Endothelial cell (in vitro differentiated cells): ENCODE results near the gene OSBPL3. TPM values are rescaled to one million over a fixed set of nuclear protein-coding genes. Genes with fewer than 3 reads are reported as not detected.

Experiments
- DNase-seq: peaks from one replicate; pipeline ENCODE4 v3.0.0; 2021; ENCODE audit warnings: low spot score
- H3K27ac Mint-ChIP-seq: one replicate; pipeline ENCODE4 v1.8.0; 2021; ENCODE audit warnings: mixed read lengths, inconsistent platforms; ENCODE audit not compliant: unreplicated experiment
- H3K27me3 Mint-ChIP-seq: one replicate; pipeline ENCODE4 v1.8.0; 2021; ENCODE audit warnings: mild to moderate bottlenecking, moderate library complexity, mixed read lengths, inconsistent platforms; ENCODE audit not compliant: unreplicated experiment
- H3K36me3 Mint-ChIP-seq: one replicate; pipeline ENCODE4 v1.8.0; 2021; ENCODE audit warnings: mild to moderate bottlenecking, low read depth, mixed read lengths, inconsistent platforms; ENCODE audit not compliant: unreplicated experiment
- H3K4me1 Mint-ChIP-seq: one replicate; pipeline ENCODE4 v1.8.0; 2021; ENCODE audit warnings: mild to moderate bottlenecking, mixed read lengths, inconsistent platforms; ENCODE audit not compliant: unreplicated experiment
- H3K4me3 Mint-ChIP-seq: one replicate; pipeline ENCODE4 v1.8.0; 2021; ENCODE audit warnings: mild to moderate bottlenecking, mixed read lengths, inconsistent platforms; ENCODE audit not compliant: unreplicated experiment
- H3K9me3 Mint-ChIP-seq: one replicate; pipeline ENCODE4 v1.8.0; 2021; ENCODE audit warnings: mixed read lengths, inconsistent platforms; ENCODE audit not compliant: unreplicated experiment
- CTCF ChIP-seq: fragments of 200-600 bp; sonication (generic); IDR thresholded peaks from one replicate; pipeline ENCODE4 v1.5.0; 2021; ENCODE audit warnings: antibody characterized with exemption; ENCODE audit not compliant: unreplicated experiment
- total RNA-seq: library from RNA; stranded (reverse); fragmentation: NEBNext Ultra II Directional; extraction: Animal tissue kit (Norgen Biotek cat#: 25700); gene quantifications from one replicate; pipeline ENCODE4 v1.2.1, GENCODE V29; 2021; ENCODE audit not compliant: unreplicated experiment

The OSBPL3 gene
- total RNA-seq, 1 donor from 2014 or later: 3.1 TPM

GRCh38 chr7:24981171-24981951 is 1.4 kb upstream of the OSBPL3 start:
- Mint-ChIP-seq H3K4me3 (peak overlapping the region; percentile 92), H3K4me1 (peaks cover 24% of the 10 kb centered on the region), H3K36me3 (no peaks in the 10 kb centered on the region), H3K27me3 (peaks cover 2% of the 10 kb centered on the region), H3K27ac (peak overlapping the region; percentile 4), H3K9me3 (peaks cover 7% of the 10 kb centered on the region)
- DNase-seq: peak; percentile 27
- no peak for TF ChIP-seq CTCF

GRCh38 chr7:24980534-24981170 is 674 bp upstream of the OSBPL3 start:
- Mint-ChIP-seq H3K9me3 (peaks cover 7% of the 10 kb centered on the region), H3K27ac (peak overlapping the region; percentile 26), H3K27me3 (peaks cover 2% of the 10 kb centered on the region), H3K36me3 (no peaks in the 10 kb centered on the region), H3K4me1 (peaks cover 24% of the 10 kb centered on the region), H3K4me3 (peak overlapping the region; percentile 92)
- no peak for DNase-seq
- no peak for TF ChIP-seq CTCF

GRCh38 chr7:24979470-24979862 is 512 bp downstream of the OSBPL3 start:
- Mint-ChIP-seq H3K27ac (no peak overlapping the region), H3K36me3 (no peaks in the 10 kb centered on the region), H3K9me3 (peaks cover 7% of the 10 kb centered on the region), H3K27me3 (peaks cover 2% of the 10 kb centered on the region), H3K4me3 (no peak overlapping the region), H3K4me1 (peaks cover 24% of the 10 kb centered on the region)
- no peak for TF ChIP-seq CTCF
- DNase-seq: peak; percentile 64

- H3K36me3 Mint-ChIP-seq: no peaks in the 10 kb centered on the region
- DNase-seq: peak; percentile 13
- H3K9me3 Mint-ChIP-seq: peaks cover 2% of the 10 kb centered on the region
- H3K27ac Mint-ChIP-seq: no peak overlapping the region
- peaks cover 24% of the 10 kb centered on the region for H3K4me1 Mint-ChIP-seq
- peaks cover 2% of the 10 kb centered on the region for H3K27me3 Mint-ChIP-seq
- TF ChIP-seq CTCF: no peak
- peak overlapping the region; percentile 92 for H3K4me3 Mint-ChIP-seq
Measured at GRCh38 chr7:24978843-24979469, 1.0 kb downstream of the OSBPL3 start.
